Measurements from ENCODE around the gene SERINC2. TPM values are rescaled to one million over a fixed set of nuclear protein-coding genes. Genes with fewer than 3 reads are reported as not detected.

The SERINC2 gene
- total RNA-seq, 1 experiment from 2014 or later = 140 TPM

DNA sequence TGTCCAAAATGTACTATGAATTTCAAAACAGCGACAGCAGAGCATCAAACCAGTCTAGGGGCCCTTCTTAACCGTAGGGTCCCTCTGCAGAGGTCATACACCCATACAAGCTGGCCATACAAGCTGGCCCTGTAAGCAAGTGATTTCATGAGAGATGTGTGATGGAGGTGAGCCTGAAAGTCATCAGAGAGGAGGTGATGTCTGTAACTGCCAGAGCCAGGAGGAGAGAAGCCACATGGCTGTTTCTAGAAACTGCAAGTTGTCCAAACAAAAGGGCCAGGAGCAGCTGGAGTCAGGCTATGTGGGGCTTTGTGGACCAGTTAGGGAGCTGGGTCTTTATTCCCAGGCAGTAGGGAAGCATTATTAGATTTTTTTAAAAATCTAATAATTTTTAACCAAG is 14.8 kb upstream of the SERINC2 start:
- Mint-ChIP-seq H3K36me3 (ENCODE audit: insufficient read depth, unreplicated experiment) (no peaks in the 10 kb centered on the region), H3K27me3 (ENCODE audit: insufficient read depth, unreplicated experiment) (no peaks in the 10 kb centered on the region), H3K4me1 (ENCODE audit: insufficient read depth, unreplicated experiment) (peaks cover 29% of the 10 kb centered on the region), H3K9me3 (ENCODE audit: unreplicated experiment) (no peaks in the 10 kb centered on the region), H3K4me3 (ENCODE audit: unreplicated experiment) (no peak overlapping the region), H3K27ac (ENCODE audit: low read depth, unreplicated experiment) (peak overlapping the region; percentile 4)
- POLR2A ChIA-PET = interaction anchor here (2.3 to 2.8 kb wide), 2 partner anchors 16 to 151 kb away, joined by 9 to 10 read pairs; partner anchors contain the start of gene SERINC2
- intact Hi-C loops (cut with micrococcal nuclease) = no loop called here
- no peak for DNase-seq (ENCODE audit: unreplicated experiment)
- CTCF ChIA-PET = interaction anchor here (0.8 to 9.7 kb wide), 4 partner anchors 12 to 214 kb away, joined by 6 to 238 read pairs (median 48); no protein-coding TSS in a partner anchor
- no TSS peak for BruUV-seq (replicated peaks)
- TF ChIP-seq, protein P1, sequence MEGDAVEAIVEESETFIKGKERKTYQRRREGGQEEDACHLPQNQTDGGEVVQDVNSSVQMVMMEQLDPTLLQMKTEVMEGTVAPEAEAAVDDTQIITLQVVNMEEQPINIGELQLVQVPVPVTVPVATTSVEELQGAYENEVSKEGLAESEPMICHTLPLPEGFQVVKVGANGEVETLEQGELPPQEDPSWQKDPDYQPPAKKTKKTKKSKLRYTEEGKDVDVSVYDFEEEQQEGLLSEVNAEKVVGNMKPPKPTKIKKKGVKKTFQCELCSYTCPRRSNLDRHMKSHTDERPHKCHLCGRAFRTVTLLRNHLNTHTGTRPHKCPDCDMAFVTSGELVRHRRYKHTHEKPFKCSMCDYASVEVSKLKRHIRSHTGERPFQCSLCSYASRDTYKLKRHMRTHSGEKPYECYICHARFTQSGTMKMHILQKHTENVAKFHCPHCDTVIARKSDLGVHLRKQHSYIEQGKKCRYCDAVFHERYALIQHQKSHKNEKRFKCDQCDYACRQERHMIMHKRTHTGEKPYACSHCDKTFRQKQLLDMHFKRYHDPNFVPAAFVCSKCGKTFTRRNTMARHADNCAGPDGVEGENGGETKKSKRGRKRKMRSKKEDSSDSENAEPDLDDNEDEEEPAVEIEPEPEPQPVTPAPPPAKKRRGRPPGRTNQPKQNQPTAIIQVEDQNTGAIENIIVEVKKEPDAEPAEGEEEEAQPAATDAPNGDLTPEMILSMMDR (IDR thresholded peaks at IDR 0.05; ENCODE audit: unreplicated experiment) = no peak

DNA sequence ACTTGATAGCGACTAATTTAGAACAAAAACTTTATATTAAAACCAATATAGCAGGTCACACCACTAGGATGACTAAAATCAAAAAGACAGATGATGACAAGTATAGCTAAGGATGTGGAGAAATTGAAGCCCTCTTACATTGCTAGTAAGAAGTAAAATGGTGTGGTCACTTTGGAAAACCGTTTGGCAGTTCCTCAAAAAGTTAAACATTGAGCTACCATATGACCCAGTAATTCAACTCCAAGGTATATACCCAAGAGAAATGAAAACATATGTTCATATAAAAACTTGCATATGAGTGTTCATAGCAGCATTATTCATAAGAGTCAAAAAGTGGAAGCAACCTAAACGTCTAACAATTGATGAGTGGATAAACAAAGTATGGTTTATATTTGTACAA is 13.0 kb upstream of the SERINC2 start:
- DNase-seq (ENCODE audit: unreplicated experiment) = no peak
- BruUV-seq (replicated peaks) = no TSS peak
- no peaks in the 10 kb centered on the region for H3K27me3 Mint-ChIP-seq (ENCODE audit: insufficient read depth, unreplicated experiment)
- no peaks in the 10 kb centered on the region for H3K36me3 Mint-ChIP-seq (ENCODE audit: insufficient read depth, unreplicated experiment)
- TF ChIP-seq, protein P1 (IDR thresholded peaks at IDR 0.05; ENCODE audit: unreplicated experiment) = no peak
- H3K4me3 Mint-ChIP-seq (ENCODE audit: unreplicated experiment) = peak overlapping the region; percentile 5
- ChIA-PET CTCF (interaction anchor here (0.6 to 9.7 kb wide), 4 partner anchors 10 to 150 kb away, joined by 3 to 238 read pairs (median 4); no protein-coding TSS in a partner anchor), POLR2A (interaction anchor here (0.5 to 0.7 kb wide), 2 partner anchors 40 to 57 kb away, joined by 3 read pairs; no protein-coding TSS in a partner anchor)
- peaks cover 29% of the 10 kb centered on the region for H3K4me1 Mint-ChIP-seq (ENCODE audit: insufficient read depth, unreplicated experiment)
- intact Hi-C loops (cut with micrococcal nuclease) = no loop called here
- H3K9me3 Mint-ChIP-seq (ENCODE audit: unreplicated experiment) = no peaks in the 10 kb centered on the region
- H3K27ac Mint-ChIP-seq (ENCODE audit: low read depth, unreplicated experiment) = peak overlapping the region; percentile 7

DNA sequence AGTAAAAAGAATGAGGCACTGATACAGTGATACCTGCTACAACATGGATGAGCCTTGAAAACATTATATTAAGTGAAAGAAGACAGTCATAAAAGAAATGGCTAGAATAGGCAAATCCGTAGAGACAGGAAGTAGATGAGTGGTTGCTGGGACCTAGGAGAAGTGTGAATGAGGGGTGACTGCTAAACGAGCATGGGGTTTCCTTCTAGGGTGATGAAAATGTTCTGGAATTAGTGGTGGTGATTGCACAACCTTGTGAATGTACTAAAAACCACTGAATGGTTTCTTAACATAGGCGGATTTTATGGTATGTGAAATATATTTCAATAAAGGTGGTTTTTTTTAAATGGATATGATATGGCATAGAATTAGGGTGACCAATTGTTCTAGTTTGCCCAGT is 12.6 kb upstream of the SERINC2 start:
- Mint-ChIP-seq H3K27me3 (ENCODE audit: insufficient read depth, unreplicated experiment) (no peaks in the 10 kb centered on the region), H3K9me3 (ENCODE audit: unreplicated experiment) (no peaks in the 10 kb centered on the region), H3K4me1 (ENCODE audit: insufficient read depth, unreplicated experiment) (peaks cover 29% of the 10 kb centered on the region), H3K36me3 (ENCODE audit: insufficient read depth, unreplicated experiment) (no peaks in the 10 kb centered on the region), H3K27ac (ENCODE audit: low read depth, unreplicated experiment) (peak overlapping the region; percentile 7), H3K4me3 (ENCODE audit: unreplicated experiment) (peak overlapping the region; percentile 5)
- no TSS peak for BruUV-seq (replicated peaks)
- ChIA-PET CTCF (interaction anchor here (1.0 to 9.7 kb wide), 3 partner anchors 21 to 150 kb away, joined by 3 to 238 read pairs (median 4); no protein-coding TSS in a partner anchor), POLR2A (interaction anchor here (0.7 kb wide), 1 partner anchor 40 kb away, joined by 3 read pairs; no protein-coding TSS in a partner anchor)
- DNase-seq (ENCODE audit: unreplicated experiment) = peak; percentile 59
- TF ChIP-seq, protein P1 (IDR thresholded peaks at IDR 0.05; ENCODE audit: unreplicated experiment) = no peak
- intact Hi-C loops (cut with micrococcal nuclease) = no loop called here

DNA sequence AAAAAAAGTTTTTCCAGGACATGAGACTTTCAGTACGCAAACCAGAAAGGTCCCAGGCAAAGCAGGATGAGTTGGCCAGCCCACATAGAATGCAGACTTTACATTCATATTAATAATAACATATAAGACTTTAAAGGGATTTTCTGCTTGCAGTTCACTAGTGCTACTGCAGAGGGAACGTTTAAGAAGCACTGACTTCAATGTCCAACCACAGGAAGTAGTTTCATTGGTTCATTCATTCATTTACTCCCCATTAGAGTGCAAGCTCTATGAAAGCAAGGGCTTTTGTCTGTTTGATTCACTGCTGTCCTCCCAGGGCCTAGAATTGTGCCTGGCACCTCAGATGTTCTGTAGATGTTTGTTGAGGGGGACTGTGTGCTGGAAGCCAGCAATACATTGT is 11.8 kb upstream of the SERINC2 start:
- ChIA-PET CTCF (interaction anchor here (9.7 kb wide), 1 partner anchor 20 kb away, joined by 238 read pairs; no protein-coding TSS in a partner anchor), POLR2A (no interaction called here)
- no TSS peak for BruUV-seq (replicated peaks)
- TF ChIP-seq, protein P1 (IDR thresholded peaks at IDR 0.05; ENCODE audit: unreplicated experiment) = peak; percentile 7
- no peak for DNase-seq (ENCODE audit: unreplicated experiment)
- H3K4me1 Mint-ChIP-seq (ENCODE audit: insufficient read depth, unreplicated experiment) = peaks cover 29% of the 10 kb centered on the region
- no peak overlapping the region for H3K27ac Mint-ChIP-seq (ENCODE audit: low read depth, unreplicated experiment)
- intact Hi-C loops (cut with micrococcal nuclease) = no loop called here
- H3K36me3 Mint-ChIP-seq (ENCODE audit: insufficient read depth, unreplicated experiment) = no peaks in the 10 kb centered on the region
- no peaks in the 10 kb centered on the region for H3K9me3 Mint-ChIP-seq (ENCODE audit: unreplicated experiment)
- no peak overlapping the region for H3K4me3 Mint-ChIP-seq (ENCODE audit: unreplicated experiment)
- no peaks in the 10 kb centered on the region for H3K27me3 Mint-ChIP-seq (ENCODE audit: insufficient read depth, unreplicated experiment)
